GM20431 (cell line): ENCODE measurements around the gene IQCE.

ENCODE experiments used
- in situ Hi-C: fragments of 300-500 bp; cut with MseI, MboI; formaldehyde crosslinking; loops from one replicate; pipeline ENCODE4 v1.15.0; 2020; ENCODE audit warnings: low sequenced_read_pairs; ENCODE audit not compliant: unreplicated experiment

Gene IQCE

DNA sequence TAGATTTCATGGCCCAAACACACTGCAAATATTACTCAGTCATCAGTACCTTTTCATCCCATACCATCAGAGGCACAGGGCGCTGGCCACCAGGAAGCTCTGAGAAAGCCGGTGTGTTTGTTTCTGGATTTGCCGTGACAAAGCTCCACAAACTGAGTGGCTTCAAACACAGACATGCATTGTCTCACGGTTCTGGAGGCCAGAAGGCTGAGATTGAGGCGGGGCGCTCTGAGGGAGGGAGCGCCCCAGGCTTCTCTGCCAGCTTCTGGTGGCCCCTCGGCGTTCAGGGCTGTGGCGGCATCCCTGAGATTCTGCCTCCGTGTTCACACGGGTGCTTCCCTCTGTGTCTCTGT lies 69.3 kb downstream of the IQCE start:
- in situ Hi-C loops, result no loop called here

DNA sequence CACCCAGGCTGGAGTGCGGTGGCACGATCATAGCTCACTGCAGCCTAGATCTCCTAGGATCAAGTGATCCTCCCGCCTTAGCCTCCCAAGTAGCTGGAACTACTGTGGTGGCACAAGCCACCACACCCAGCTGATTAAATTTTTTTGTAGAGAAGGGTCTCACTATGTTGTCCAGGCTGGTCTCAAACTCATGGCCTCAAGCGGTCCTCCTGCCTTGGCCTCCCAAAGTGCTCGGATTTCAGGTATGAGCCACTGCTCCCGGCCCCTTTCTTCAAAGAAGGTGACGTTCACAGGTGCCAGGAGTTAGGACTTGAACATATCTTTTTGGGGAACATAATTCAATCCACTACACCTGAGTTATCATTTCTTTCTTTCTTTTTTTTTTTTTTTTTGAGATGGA lies 70.1 kb downstream of the IQCE start:
- in situ Hi-C loops, result no loop called here

DNA sequence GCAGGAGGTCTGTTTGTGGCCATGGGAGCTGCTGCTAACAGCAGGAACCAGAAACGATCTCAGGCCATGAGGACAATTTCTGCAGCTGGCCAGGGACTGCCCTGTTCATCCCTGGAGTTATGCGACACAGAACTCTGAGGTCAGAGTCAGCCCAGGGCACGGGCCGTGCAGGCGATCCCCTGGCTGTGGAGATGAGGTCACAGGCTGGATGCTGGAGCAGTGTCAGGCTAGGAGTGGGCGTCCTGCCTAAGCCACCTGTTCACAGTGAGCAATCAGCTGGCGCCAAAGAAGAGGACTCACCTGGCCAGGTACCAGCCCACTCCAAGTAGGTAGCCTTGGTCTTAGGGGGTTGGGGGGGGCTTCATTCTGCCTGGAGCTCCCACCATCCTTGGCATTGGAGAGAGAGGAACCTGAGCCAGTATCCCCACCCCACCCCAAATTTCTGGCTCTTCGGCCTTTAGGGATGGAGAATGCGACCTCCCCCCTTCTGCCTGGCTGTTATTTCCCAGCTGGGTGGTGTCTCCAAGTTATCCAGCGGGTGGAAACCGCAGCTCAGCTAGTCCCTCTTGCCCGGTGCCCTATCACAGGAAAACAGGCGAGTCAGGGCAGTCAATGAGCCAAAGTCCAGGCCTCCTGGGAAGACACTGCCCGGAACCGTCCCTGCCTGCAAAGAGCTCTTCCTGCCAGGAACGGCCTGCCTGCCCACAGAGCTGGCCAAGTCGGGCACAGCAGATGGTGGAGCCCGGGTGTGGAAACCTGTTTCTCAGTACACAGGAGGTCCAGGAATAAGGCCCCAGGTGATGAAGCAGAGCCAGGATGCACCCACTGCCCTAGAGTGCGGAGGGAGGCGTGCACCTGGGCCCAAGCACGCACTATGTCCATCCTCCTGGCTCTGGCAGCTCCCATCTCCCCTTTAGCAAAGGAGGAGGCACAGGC lies 71.2 kb downstream of the IQCE start:
- in situ Hi-C loops, result no loop called here

DNA sequence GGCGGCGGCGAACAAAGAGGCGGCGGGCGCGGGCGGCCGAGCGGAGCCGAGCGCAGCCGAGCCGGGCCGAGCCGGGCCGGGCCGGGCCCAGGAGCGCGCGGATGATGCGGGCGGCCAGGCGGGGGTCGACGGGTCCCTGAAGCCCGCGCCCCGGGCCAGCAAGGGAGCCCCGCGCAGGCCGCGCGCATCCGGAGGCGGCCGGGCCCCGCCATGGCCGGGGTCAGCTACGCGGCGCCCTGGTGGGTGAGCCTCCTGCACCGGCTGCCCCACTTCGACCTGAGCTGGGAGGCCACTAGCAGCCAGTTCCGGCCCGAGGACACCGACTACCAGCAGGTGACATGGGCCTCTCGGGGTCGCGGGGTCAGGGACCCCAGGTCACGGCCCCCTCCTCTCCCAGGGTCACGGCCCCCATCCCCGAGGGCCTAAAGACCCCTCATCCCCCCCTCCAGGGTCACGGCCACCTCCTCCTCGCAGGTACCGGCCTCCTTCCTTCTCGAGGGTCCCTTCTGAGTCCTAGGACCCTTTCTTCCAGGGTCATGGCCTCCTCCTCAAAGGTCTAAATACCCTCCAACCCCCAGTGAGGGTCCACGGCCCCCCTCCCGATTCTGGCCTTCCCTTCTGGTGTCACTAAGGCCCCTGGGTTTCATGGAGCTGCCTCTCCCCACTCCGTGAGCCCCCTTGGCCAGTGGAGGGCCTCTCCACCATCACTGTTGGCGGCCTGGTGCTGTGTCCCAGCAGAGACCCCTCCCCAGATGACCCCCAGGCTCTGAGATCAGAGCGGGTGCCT lies 73.4 kb downstream of the IQCE start, which contains the start of gene TTYH3:
TTYH3 (plus strand) TSS at position 41 of the 787 bp plus-strand sequence; CDS start at position 211, 170 bp downstream.
- in situ Hi-C loops, result no loop called here

DNA sequence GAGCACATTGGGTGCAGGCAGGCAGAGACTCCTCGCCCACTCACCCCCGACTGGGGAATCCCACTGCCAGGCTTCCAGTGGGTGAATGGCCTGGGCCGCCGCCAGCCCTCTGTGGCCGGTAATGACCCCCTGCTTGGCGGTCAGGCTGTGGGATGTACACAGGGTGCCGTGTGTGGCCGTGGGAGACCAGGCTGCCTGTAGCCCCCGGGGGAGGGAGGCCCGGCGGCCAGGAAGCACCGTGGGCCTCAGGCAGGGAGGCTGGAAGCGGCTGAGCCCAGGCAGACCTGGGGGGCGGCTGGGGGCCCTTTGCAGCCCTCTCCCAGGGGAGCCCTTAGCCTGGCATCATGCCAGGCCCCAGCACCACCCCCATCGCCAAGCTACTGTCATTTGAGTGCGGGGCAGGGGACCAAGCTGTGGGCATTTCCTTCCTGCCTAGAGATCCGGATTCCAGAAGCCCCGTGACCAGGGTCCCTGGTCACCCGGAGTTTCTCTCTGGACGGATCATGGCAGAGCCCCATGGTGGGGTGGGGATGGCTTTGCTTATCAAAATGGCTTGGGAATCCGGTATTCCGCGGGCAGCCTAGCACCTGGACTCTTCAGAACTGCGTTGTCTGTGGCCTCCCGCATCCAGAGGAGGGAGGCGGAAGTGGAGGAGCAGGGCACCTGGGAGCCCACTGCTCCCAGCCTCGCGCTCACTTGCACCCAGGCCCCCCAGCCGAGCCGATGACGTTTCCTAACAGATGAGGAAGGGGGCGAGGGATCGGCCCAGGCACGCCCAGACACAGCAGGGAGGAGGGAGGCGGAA lies 74.2 kb downstream of the IQCE start:
- in situ Hi-C loops, result no loop called here

DNA sequence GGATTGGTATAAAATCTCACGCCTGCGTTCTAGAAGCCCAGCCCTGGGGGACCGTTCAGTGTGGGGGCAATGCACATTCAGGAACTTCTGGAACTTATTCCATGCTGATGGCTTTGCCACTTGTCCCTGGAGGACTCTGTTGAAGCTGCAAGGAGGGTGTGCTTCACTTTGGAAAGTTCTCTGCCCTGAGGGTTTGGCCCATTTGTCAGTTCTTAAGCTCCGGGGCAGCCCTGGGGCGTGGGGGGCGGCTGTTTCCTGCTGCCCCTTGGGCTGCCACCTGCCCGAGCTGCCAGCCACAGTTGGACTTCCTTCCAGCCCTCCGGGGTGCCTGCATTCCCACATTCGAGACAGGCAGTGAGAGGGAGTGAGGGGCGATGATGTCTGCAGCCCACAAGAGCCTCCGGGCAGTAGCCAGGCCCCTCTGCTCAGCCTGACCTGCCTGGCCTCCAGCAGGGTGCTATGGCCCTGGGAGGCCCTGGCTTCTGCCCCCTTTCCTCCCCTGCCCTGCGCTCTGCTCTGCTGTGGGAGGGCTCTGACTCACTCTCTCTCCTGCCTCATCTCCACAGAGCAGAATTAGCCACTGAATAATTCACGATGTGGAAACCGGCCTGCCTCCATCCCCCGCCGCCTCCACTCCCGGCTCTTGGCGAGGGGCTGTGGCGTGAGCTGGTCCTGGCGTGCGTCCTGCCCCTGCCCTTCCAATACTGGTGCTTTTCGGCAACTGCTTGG lies 74.9 kb downstream of the IQCE start:
- in situ Hi-C loops, result no loop called here

DNA sequence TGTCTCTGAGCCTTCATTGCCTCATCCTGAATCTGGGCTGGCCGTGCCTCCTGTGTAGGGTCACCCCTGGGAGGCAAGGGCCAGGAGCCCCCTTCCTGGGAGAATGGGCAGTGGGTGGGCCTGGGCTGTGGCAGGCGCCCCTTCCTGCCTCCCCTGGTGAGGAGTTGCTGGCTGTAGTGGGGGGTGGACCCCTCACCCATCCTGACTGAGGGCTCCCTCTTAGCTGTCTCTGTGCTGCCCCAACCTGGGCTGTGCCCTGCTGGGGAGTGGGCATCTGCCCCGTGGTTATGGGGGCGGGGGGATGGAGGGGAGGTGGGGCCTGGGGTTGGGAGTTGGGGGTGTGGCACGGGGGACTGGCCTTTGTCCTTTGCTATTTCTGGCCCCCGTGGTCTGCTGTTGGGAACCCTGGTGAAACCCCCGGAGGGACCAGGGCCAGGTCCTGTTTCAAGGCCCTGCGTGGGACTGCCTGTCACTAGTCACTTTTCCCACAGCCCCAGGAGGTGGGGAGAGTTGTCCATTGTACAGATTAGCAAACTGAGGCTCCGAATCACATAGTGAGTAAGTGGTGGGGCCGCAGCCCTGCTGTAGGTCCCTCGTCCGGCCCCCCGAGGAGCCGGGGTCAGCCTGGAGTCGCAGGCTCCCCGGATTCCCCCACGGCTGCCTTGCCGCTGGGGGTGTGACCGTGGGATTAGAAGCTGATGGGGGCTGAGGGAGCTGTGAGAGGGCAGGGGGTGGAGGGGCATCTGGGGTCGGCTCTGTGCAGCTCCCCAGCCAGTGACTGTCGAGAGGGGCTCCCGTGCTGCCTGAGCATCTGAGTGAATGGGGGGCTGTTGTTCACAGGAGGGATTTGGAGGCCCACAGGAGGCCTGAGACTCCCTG lies 75.7 kb downstream of the IQCE start:
- in situ Hi-C loops, result no loop called here

DNA sequence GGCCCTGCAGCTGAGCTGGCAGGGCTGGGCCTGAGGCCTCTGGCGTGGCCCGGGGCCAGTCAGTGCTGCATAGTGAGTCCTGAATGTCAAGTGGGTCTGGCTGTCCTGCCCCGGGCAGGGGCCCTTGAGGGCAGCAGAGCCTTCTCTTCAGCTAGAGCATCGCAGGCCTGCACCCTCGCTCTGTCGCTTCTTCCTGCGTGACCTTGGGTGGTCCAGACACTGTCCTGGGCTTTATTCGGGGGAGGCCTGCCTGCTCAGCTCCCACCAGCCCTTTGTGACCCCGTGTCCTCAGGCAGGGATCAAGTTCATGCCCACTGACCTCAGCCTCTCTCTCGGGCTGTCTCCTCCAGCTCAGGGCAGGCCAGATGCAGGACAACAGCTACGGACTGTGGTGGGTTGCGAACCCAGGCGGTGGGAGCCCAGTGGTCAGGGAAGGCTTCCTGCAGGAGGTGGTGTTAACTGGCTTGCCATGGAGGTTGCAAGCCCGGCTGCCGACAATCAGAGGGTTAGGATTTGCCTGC lies 76.4 kb downstream of the IQCE start:
- in situ Hi-C loops, result no loop called here

DNA sequence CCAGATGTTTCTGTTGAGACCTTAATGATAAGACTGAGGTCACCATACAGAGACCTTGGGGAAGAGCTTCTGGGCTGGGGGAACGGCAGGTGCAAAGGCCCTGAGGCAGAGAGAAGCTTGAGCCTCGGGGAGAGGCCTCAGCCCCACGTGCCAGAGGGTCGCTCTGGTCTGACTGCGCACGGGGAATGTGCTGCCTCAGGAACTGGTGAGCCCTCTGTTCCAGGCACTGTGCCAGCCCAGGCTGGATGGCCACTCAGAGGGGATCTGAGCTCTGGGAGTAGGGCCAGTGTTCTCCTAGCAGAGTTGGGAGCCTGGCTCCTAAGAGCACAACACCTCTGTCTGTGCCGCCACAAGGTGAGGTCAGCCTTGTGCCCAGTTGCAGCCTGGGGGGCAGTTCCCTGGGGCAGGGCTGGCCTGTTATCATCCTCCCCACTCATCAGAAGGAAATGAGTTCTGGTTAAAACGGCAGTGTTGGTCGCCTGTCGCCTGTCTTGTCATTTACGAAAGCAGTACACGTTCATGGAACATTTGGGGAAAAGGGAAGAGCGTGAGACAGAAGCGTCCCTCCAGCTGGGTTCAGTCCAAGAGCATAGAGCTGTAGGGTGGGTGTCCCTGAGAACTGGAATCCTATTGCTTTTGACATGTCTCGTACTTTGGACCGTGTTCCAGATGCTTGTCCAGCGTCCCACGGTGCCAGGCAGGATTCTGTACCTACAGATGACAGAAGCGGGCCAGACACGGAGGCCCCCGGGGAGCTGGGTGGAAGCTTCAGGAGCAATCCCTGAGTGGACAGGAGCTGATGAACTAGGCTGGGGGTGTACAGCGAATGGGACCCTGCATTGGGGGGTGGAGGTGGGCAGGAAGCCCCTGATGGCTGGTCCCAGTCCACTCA lies 77.3 kb downstream of the IQCE start:
- in situ Hi-C loops, result no loop called here

DNA sequence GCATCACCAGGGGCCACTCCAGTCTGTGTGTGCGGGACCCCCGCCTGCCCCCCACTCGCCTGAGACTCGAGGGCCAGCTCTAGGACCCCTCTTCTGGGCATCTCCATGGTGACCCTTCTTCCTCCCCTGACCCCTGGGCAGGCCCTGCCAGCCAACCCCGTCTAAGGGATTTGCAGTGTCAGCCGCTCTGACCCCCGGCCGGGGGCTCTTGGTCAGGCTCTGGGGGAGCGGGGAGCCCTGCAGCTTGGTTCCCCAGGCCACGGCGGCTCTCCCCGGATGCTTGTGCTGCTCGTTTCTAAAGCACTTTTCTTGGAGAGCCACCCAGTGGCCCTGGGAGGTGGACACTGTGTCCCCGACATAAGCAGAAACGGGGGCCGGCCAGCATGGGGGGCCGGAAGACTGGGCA lies 78.3 kb downstream of the IQCE start:
- in situ Hi-C loops, result no loop called here

DNA sequence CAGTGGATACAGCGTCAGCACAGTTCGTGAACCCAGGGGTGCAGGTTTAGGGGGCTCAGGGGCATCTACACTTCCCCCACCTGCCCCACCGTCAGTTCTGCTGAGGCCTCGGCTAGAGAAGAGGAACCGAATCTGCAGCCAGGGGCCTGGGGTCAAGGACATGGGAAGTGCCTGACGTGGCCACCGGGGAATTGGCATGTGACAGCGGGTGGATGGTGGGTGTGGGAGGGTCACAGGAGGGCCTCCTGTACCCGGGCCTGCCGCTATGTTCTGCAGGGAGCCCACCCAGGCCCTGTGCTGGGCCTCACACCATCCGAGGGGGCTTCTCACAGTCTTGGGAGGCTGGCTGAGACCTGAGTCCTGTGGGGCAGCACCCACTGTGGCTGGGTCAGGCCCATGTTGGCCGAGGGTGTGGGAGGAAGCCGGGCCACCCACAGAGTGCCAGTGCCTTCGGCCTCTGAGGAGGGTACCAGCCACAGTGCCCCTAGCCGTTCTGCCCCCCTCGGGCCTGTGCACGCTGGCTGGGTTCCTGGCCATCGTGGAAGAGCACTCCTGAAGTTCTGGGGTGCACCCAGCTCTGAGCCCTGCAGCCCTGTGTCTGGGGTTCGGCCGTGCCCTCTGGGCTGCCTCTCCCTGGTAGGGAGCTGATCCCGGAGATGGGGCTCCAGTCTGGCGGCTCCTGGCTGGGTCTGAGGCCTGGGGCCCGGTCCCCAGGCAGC lies 78.9 kb downstream of the IQCE start:
- in situ Hi-C loops, result no loop called here

DNA sequence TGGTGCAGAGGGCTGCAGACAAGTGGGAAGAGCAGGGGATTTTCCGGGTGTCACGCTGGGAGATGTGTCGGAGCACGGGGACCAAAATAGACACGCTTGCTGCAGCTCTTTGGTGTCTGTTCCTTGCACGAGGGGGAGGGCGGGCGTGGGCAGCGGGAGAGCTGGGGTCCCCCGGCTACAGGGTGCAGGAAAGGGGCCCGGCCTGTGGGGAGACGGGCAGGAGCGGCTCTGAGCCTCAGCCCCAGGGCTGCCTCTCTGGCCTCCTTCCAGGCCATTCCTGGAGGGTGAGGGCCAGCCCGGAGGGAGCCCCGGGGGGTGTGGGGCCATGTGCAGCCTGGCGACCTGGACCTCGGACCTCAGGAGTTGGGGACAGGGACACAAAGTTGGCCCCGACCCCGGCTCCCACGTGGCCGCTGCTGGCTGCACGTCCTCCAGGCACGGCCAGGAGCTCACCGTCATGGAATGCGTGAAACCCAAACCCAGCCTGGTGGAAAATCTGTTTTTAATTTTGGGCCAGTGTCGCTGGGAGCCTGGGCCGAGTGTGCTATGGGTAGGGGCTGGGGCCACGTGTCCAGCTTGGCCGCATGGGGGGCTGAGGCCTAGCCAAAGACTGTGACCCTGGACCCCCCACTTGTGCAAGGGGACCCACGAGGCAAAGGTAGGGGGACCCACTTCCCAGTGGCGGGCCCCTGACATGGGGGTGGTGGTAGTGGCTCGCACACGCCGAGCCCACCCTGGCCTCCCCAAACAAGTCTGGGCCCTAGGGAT lies 79.6 kb downstream of the IQCE start:
- in situ Hi-C loops, result no loop called here

DNA sequence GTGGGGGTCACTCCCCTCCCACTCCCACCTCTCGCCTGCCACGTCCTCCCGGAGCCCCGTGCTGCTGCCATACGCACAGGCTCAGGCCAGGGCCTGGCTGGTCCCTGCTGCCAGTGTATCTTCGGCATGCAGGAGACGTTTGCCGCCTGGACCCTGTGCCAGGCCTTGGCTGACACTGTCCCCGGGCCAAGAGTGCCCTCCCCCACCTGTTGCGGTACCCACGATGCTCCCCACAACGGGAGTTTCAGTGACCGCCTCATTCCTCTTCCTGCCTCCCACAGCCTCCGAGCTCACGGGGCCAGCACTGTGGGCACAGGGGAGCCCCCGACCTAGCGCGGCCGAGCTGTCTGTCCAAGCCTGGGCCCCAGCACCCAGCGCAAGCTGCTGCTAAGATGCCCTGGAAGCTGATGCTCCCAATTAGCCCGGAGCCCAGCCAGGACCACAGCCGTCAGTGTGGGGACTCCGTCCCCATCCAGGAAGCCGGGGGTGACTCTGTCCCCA lies 80.5 kb downstream of the IQCE start:
- in situ Hi-C loops, result no loop called here

DNA sequence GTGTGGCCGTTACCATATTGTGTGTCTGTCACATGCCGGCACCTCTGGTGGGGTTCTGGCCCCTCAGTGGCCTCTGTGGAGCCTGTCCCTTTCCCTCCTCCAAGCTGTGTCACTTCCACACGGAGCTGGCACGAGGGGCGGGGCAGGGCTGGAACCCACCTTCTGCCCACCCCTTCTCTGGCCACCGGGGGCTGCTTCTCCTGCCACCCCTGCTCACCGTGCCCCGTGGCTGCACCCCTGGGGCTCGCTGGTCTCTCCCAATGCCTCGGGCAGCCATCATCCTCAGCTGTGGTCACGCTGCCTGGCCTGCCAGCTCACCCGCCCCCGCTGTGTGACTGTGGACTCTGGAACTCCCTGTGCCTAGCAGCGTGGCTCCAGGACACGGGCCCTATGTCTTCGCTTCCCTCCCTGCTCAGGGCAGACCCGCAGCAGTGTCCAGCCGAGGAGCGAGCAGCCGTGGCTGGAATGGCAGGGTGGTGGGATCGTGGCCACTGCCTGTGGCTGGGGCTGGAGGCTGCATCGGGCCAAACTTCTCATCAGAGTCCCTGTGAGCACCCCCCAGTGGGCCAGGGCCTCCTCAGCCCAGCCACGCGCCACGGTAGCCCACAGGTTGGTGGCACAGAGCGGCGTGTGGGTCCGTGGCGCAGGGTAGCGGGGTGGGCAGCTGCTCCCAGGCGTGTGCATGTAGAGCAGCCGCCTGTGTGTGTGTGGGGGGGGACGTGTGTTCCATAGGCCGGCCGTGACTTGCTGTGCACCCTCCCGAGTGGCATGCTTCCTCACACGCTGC lies 81.1 kb downstream of the IQCE start:
- in situ Hi-C loops, result no loop called here

DNA sequence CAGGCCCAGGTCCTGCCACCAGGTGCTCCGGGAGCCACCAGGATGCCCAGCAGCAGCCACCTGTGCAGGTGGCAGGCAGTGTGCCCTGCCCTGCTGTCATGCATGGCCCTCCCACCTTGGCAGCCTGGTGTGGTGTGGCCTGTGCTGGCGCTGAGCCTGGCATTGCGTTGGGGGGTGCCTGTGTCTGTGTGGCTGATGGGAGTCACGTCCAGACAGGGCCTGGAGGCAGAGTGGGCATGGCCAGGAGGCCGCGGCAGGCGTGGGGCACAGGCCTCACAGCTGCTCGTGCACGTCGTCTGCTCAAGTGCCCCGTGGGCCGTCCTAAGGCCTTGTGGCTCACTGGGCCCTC lies 81.7 kb downstream of the IQCE start:
- in situ Hi-C loops, result no loop called here
